Measurements from ENCODE around the gene TOB2.

- TF ChIP-seq CTCF (IDR thresholded peaks at IDR 0.05) (no peak), POLR2A (IDR thresholded peaks at IDR 0.05) (no peak)
These were observed 52.6 kb downstream of the TOB2 start for GRCh38 chr22:41394012-41394356.

Data from testis (tissue), 2 donors.